HG03045 (cell line): ENCODE data around the gene PTH2.
A peak's percentile ranks its signal among the peaks of the same experiment; 100 is the strongest.
"Not testable (repeated sequence)": the region's sequence is repeated elsewhere in the genome, so short reads cannot be mapped to it uniquely, and the experiment has no call there.

Experiments
- ATAC-seq: cut with Tn5 transposase; IDR thresholded peaks from one replicate; pipeline ENCODE4 v1.9.1; 2021; ENCODE audit warnings: mild to moderate bottlenecking, moderate library complexity; ENCODE audit not compliant: unreplicated experiment

Gene PTH2

DNA sequence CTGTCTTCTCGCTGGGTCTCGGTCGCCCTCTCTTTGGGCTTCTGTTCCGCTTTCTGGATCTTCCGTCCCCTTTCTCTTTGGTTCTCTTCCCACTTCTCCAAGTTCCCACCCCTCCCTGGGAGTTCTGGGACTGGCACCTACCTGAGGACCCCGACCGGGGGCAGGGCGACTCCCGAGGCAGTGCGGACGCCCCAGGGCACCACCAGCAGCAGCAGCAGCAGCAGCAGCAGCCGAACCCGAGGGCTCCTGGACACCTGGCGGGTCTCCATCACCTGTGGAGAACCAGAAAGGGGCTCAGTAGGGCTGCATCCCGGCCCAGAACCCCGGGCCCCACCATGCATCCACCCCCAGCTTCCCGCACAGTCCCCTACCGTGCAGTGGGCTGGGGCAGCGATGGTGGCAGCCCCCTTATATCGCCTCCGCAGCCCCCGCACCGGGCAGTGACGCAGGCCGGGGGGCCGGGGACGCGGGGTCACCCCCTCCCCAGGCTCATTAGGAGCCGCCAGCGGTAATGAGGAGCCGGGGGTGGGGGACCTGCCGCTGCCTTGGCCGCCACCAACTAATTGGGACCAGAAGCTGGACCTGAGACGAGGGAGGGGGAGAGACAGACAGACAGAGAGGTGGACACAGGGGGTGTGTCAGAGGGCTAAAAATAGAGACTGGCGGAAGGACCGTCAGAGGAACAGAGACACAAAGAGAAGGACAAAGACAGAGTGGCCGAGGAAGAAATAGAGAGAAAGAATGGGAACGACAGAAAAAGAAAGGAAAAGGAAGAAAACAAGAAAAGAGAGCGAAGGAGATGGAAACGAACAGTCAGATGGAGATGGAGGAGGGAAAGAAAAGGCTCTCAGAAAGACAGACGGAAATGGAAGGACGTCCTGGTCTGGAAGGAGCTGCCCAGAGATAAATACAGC, at the start of gene PTH2:
TSS of gene PTH2 (minus strand) at position 371 of the 914 bp plus-strand sequence. CDS start at position 269, 102 bp downstream.
- ATAC-seq = no peak

- ATAC-seq = no peak
These were observed 49.7 kb upstream of the PTH2 start for GRCh38 chr19:49472936-49473335.

- no peak for ATAC-seq
These were observed 47.4 kb upstream of the PTH2 start for GRCh38 chr19:49470615-49470978.

- ATAC-seq = no peak
These were observed 46.8 kb upstream of the PTH2 start for GRCh38 chr19:49469828-49470614.

DNA sequence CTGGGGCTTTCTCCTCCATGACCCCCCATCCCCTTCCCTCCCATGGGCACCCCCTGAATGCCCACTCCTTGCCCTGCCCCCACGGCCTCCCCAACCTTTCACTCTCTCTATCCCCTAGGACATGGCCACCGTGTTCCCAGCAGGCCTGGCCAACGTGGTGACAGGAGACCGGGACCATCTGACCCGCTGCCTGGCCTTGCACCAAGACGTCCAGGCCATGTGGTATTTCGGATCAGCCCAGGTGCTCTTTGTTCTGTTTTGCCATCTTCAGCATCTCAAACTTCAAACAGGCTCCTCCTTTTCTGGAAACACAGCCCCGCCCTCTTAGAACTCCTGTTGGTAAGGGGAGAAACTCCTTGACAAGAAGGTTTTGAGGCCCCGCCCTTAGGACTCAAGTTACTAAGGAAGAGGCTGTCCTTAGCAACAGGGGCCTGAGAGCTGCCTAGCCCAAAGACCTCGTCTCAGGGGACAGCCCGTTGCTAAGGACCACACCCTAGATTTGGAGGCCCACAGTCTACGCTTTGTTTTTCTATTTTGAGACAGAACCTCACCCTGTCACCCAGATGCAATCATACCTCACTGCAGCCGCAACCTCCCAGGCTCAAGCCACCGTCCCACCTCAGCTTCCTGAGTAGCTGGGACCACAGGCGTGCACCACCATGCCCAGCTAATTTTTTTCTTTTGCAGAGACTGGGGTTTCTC, 45.7 kb upstream of the PTH2 start:
- peak; percentile 56 for ATAC-seq

DNA sequence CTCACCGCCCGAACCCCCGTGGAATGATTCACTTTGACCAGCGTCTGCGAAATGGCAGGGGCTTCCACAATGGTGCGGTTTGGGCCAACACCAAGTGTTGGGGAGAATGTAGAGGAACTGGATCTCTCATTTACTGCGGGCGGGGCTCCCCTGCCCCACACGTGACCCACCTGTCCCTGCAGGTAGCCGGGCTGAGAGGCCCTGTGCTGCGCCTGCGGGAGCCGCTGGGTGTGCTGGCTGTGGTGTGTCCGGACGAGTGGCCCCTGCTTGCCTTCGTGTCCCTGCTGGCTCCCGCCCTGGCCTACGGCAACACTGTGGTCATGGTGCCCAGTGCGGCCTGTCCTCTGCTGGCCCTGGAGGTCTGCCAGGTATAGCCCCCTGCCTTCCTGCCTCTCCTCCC, 45.0 kb upstream of the PTH2 start:
- ATAC-seq = no peak

DNA sequence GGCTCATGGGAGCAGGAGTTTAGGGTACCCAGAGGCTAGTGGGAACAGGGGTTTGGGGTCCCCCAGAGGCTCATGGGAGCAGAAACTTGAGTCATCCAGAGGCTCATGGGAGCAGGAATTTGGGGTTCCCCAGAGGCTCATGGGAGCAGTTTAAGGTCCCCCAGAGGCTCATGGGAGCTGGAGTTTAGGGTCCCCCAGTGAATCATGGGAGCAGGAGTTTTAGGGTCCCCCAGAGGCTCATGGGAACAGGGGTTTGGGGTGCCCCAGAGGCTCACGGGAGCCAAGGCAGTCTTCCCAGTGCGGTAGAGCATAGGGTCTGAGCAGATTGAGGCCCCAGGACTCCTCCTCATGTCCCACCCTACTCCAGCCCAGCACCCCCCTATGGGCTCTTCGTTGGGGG, 42.1 kb upstream of the PTH2 start:
- no peak for ATAC-seq

DNA sequence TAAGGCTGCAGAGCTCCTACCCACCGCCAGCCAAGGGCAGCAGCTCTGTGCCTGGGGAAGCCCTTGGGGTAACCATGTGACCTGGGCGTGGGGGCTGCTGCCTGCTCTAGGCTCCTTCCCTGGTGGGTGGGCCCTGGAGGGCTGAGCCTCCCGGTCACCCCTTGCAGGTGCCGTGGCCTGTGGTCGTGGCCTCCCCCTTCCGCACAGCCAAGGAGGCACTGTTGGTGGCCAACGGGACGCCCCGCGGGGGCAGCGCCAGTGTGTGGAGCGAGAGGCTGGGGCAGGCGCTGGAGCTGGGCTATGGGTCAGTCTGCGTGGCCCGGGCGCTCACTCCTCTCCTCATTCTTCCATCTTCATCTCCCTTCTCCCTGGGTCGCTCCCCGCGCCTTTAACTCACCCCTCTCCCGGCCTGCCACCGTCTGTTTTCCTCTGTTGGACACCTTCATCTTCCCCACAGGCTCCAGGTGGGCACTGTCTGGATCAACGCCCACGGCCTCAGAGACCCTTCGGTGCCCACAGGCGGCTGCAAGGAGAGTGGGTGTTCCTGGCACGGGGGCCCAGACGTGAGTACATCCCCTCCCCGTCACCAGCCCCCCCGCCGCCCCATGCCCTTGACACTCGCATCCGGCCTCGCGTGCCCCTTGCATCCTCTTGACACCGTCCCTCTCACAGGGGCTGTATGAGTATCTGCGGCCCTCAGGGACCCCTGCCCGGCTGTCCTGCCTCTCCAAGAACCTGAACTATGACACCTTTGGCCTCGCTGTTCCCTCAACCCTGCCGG, 40.9 kb upstream of the PTH2 start:
- ATAC-seq = no peak

DNA sequence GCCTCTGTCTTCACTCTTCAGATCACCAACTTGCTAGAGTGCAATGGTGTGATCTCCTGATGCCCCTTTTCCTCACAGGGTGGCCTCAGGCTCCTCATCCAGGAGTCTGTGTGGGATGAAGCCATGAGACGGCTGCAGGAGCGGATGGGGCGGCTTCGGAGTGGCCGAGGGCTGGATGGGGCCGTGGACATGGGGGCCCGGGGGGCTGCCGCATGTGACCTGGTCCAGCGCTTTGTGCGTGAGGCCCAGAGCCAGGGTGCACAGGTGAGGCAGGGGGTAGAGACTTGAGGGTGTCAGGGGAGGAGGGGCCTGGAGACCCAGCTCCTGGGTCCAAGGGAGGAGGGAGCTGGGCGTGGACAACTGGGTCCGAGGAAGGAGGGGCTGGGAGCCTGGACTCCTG, 39.3 kb upstream of the PTH2 start:
- ATAC-seq = no peak

DNA sequence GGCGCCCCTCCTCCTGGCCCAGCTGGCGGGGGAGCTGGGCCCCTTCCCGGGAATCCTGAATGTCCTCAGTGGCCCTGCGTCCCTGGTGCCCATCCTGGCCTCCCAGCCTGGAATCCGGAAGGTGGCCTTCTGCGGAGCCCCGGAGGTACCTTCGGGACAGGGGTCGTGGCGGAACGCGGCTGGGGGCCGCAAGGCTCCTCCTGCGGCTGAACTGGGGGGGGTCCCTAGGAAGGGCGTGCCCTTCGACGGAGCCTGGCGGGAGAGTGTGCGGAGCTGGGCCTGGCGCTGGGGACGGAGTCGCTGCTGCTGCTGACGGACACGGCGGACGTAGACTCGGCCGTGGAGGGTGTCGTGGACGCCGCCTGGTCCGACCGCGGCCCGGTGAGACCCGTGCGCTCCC, 38.4 kb upstream of the PTH2 start:
- ATAC-seq = no peak

- ATAC-seq = not testable (repeated sequence)
These were observed 37.9 kb upstream of the PTH2 start for GRCh38 chr19:49461130-49461529.

DNA sequence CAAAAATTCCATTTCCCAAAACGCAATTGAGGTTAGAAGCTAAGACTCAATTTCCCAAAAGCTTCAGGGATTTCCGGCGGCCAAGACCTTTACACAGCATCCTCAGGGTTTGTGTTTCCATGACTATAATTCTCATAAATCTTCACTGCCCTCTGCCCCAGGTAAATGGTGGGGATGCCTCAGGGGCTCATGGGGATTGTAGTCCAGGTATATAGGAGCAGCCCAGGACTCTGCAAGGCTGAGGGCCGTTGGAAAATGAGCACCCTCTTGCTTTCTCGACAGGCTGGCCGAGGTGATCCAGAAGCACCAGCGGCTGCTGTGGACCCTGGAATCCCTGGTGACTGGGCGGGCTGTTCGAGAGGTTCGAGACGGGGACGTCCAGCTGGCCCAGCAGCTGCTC, 36.1 kb upstream of the PTH2 start:
- ATAC-seq = no peak

DNA sequence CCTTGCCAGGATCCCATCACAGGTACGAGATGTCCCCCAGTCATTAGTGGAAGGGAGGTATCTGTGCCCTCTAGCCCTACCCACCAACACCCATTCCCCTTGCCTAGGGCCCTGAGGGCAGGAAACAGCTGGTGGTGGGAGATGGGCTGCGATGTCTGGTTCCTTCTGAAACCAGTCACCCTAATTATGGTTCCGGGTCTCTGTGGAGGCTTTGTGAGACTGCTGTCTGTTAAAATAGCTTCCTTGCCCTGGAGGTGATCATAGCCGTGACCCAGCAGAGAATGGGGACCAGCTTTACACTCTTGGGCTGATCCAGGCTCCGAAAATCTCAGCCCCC, 35.3 kb upstream of the PTH2 start:
- no peak for ATAC-seq

GRCh38 chr19:49456326-49456725, 33.1 kb upstream of the PTH2 start:
- no peak for ATAC-seq

DNA sequence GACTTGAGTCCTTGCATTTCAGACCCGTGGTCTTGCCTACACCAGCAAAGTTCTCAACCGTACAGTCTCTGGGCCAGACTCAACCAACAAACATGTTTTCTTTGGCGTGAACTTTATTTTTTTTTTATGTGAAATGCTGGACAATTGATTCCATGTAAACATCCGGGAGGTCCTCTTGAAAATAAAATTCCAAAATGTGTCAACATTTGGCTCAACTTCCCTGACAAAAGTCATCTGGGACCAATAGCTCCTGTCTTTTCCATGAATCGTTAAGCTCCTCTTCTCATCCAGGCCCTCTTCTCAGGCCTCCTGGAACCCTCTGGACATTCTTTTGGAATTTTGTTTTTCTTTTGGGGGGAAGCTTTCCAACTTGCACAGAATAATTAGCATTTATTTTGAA, 32.5 kb upstream of the PTH2 start:
- ATAC-seq = no peak

GRCh38 chr19:49453757-49454240, 30.6 kb upstream of the PTH2 start:
- no peak for ATAC-seq

GRCh38 chr19:49453013-49453756, 29.9 kb upstream of the PTH2 start, which contains the start of gene ALDH16A1:
ALDH16A1 (plus strand) TSS chr19:49453225; CDS start chr19:49453332, 107 bp downstream.
- peak; percentile 83 for ATAC-seq

DNA sequence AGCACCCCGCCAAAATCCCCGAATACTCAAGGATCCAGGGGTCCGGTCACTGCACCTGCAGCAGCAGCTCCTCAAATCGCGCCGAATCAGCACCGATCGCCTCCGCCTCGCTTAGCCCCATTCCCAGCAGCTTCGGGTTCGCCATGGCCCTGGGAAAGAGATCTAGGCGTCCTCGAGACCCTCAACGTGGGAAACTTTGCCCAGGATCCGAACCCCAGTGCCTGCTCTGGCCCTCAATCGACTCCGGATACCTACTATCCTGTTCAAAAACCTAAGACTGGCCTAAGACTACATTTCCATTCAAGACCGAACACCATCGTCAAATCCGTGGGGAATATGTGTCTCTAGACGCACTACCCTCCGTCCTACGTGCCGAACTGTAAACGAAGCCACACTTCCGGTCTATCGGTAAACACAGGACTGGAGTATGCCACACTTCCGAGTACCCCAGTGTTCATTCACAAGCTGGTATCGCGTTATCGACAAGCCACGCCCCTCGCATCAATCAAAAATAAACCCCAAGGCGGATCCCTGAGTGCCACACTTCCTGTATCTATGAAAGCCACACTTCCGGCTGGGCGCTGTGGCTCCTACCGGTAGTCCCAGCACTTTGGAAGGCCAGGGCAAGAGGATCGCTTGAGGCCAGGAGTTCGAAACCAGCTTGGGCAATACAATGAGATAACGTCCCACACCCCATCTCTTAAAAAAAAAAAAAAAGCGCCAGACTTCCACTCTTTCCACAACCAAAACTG, 28.4 kb upstream of the PTH2 start, which contains the start of gene PIH1D1:
TSS of gene PIH1D1 (minus strand) at position 385 of the 752 bp plus-strand sequence. CDS start at position 145, 240 bp downstream.
- ATAC-seq = peak; percentile 55

DNA sequence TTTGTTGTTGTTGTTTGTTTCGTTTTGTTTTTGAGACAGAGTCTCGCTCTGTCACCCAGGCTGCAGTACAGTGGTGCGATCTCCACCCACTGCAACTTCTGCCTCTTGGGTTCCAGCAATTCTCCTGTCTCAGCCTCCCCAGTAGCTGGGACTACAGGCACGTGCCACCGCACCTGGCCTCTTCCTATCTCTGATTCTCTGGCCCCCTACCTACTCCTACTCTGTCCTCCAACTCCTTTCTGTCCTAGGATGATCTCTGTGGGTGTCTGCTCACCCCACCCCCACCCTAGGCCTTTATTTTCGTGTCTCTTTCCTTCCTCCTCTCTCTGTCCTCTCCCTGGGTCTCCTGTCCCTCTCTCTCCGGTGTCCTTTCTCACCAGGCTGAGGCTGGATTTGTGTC, 27.2 kb upstream of the PTH2 start:
- no peak for ATAC-seq
